H9 (cell line): ENCODE results near the gene FUCA1. TPM values are rescaled to one million over a fixed set of nuclear protein-coding genes. Genes with fewer than 3 reads are reported as not detected.

ENCODE experiments used
- DNase-seq: peaks from one replicate; pipeline ENCODE4 v3.0.0-alpha.2; 2017
- H2AFZ ChIP-seq: one replicate; pipeline ENCODE4 v1.6.1; 2013; ENCODE audit warnings: mild to moderate bottlenecking, low read length, control low read depth, moderate library complexity
- H2AK5ac ChIP-seq: 2 replicates; pipeline ENCODE4 v1.6.1; 2013; ENCODE audit warnings: low read length, control low read depth, mixed read lengths; ENCODE audit not compliant: insufficient read length
- H2BK120ac ChIP-seq: one replicate; pipeline ENCODE4 v1.6.1; 2013; ENCODE audit warnings: low read depth, mild to moderate bottlenecking, low read length, control low read depth, inconsistent platforms; ENCODE audit not compliant: poor library complexity, severe bottlenecking
- H2BK12ac ChIP-seq: 2 replicates; pipeline ENCODE4 v1.6.1; 2013; ENCODE audit warnings: low read length, control low read depth, mixed read lengths, low read depth; ENCODE audit not compliant: insufficient read length
- H2BK15ac ChIP-seq: 2 replicates; pipeline ENCODE4 v1.6.1; 2013; ENCODE audit warnings: low read depth, low read length, control low read depth
- H2BK20ac ChIP-seq: one replicate; pipeline ENCODE4 v1.6.1; 2013; ENCODE audit warnings: low read depth, mild to moderate bottlenecking, low read length, control low read depth, inconsistent platforms; ENCODE audit not compliant: poor library complexity, severe bottlenecking
- H2BK5ac ChIP-seq: 2 replicates; pipeline ENCODE4 v1.6.1; 2013; ENCODE audit warnings: low read length, control low read depth, mixed read lengths; ENCODE audit not compliant: insufficient read length
- H3K14ac ChIP-seq: 2 replicates; pipeline ENCODE4 v1.6.1; 2013; ENCODE audit warnings: low read length, control low read depth; ENCODE audit not compliant: insufficient read depth
- H3K18ac ChIP-seq: 2 replicates; pipeline ENCODE4 v1.6.1; 2013; ENCODE audit warnings: low read depth, mild to moderate bottlenecking, mixed read lengths, low read length, control low read depth; ENCODE audit not compliant: insufficient read length
- H3K23ac ChIP-seq: 2 replicates; pipeline ENCODE4 v1.6.1; 2013; ENCODE audit warnings: low read length, control low read depth, mixed read lengths, low read depth; ENCODE audit not compliant: insufficient read length
- H3K23me2 ChIP-seq: 2 replicates; pipeline ENCODE4 v1.6.1; 2013; ENCODE audit warnings: low read depth, mild to moderate bottlenecking, mixed read lengths, low read length, control low read depth; ENCODE audit not compliant: insufficient read length, poor library complexity, severe bottlenecking
- H3K27ac ChIP-seq: 2 replicates; pipeline ENCODE4 v1.5.1; 2013; ENCODE audit warnings: low read length, control low read depth, mixed read lengths, low read depth; ENCODE audit not compliant: insufficient read length
- H3K27me3 ChIP-seq: 2 replicates; pipeline ENCODE4 v1.6.1; 2013; ENCODE audit warnings: low read length, control low read depth, inconsistent platforms; ENCODE audit not compliant: insufficient read depth
- H3K4ac ChIP-seq: 2 replicates; pipeline ENCODE4 v1.6.1; 2013; ENCODE audit warnings: low read depth, mild to moderate bottlenecking, control low read depth, inconsistent platforms, low read length, moderate library complexity
- H3K4me1 ChIP-seq: 2 replicates; pipeline ENCODE4 v1.6.1; 2013; ENCODE audit warnings: low read length, control low read depth, inconsistent platforms; ENCODE audit not compliant: insufficient read depth
- H3K4me2 ChIP-seq: 2 replicates; pipeline ENCODE4 v1.6.1; 2013; ENCODE audit warnings: low read length, control low read depth, mixed read lengths; ENCODE audit not compliant: insufficient read length, insufficient read depth
- H3K56ac ChIP-seq: 2 replicates; pipeline ENCODE4 v1.6.1; 2013; ENCODE audit warnings: low read depth, mild to moderate bottlenecking, mixed read lengths, low read length, control low read depth; ENCODE audit not compliant: insufficient read length
- H3K79me1 ChIP-seq: 2 replicates; pipeline ENCODE4 v1.6.1; 2013; ENCODE audit warnings: low read depth, mild to moderate bottlenecking, moderate library complexity, low read length, control low read depth, inconsistent platforms; ENCODE audit not compliant: insufficient read depth, poor library complexity, severe bottlenecking
- H3K79me2 ChIP-seq: 2 replicates; pipeline ENCODE4 v1.6.1; 2013; ENCODE audit warnings: low read length, control low read depth, inconsistent platforms; ENCODE audit not compliant: insufficient read depth
- H3K9ac ChIP-seq: 2 replicates; pipeline ENCODE4 v1.6.1; 2013; ENCODE audit warnings: low read length, control low read depth, mixed read lengths; ENCODE audit not compliant: insufficient read length; ENCODE audit errors: extremely low read depth
- H3K9me3 ChIP-seq: one replicate; pipeline ENCODE4 v1.6.1; 2013; ENCODE audit warnings: low read depth, low read length, inconsistent platforms; ENCODE audit not compliant: control insufficient read depth
- H3T11ph ChIP-seq: one replicate; pipeline ENCODE4 v1.6.1; 2013; ENCODE audit warnings: mild to moderate bottlenecking, low read length, control low read depth, inconsistent platforms
- H4K20me1 ChIP-seq: one replicate; pipeline ENCODE4 v1.6.1; 2013; ENCODE audit not compliant: control insufficient read depth, insufficient read length, insufficient read depth
- H4K5ac ChIP-seq: 2 replicates; pipeline ENCODE4 v1.6.1; 2013; ENCODE audit warnings: low read depth, mild to moderate bottlenecking, mixed read lengths, low read length, control low read depth; ENCODE audit not compliant: insufficient read length
- H4K8ac ChIP-seq: replicated peaks from 2 replicates; pipeline ENCODE4 v1.6.1; 2013; ENCODE audit warnings: low read length, control low read depth, mixed read lengths, low read depth; ENCODE audit not compliant: insufficient read length
- H4K91ac ChIP-seq: 2 replicates; pipeline ENCODE4 v1.6.1; 2013; ENCODE audit warnings: low read depth, mild to moderate bottlenecking, moderate library complexity, mixed read lengths, low read length, control low read depth; ENCODE audit not compliant: insufficient read length
- H3K27ac Mint-ChIP-seq, 3 experiments: 2 replicates in 2 of 3; 3 replicates in 1 of 3; pipeline ENCODE4 v1.8.0; 2020 to 2021; ENCODE audit warnings: mixed read lengths in 3 of 3, mild to moderate bottlenecking in 1 of 3, moderate library complexity in 1 of 3
- H3K27me3 Mint-ChIP-seq: 2 replicates; pipeline ENCODE4 v1.8.0; 2021; ENCODE audit warnings: low read depth, mild to moderate bottlenecking, moderate library complexity, mixed read lengths
- H3K36me3 Mint-ChIP-seq, 3 experiments: 2 replicates in 2 of 3; 3 replicates in 1 of 3; pipeline ENCODE4 v1.8.0; 2020 to 2021; ENCODE audit warnings: low read depth in 3 of 3, mixed read lengths in 3 of 3; ENCODE audit not compliant: insufficient read depth in 1 of 3
- H3K4me1 Mint-ChIP-seq, 2 experiments: 2 replicates each; pipeline ENCODE4 v1.8.0; 2020; ENCODE audit warnings: mixed read lengths in 2 of 2
- H3K4me3 Mint-ChIP-seq, 2 experiments: 2 replicates in 1 of 2; 3 replicates in 1 of 2; pipeline ENCODE4 v1.8.0; 2020 to 2021; ENCODE audit warnings: mild to moderate bottlenecking in 2 of 2, mixed read lengths in 2 of 2, moderate library complexity in 1 of 2
- H3K9me3 Mint-ChIP-seq, 2 experiments: 2 replicates in 1 of 2; 3 replicates in 1 of 2; pipeline ENCODE4 v1.8.0; 2020; ENCODE audit warnings: mild to moderate bottlenecking in 2 of 2, mixed read lengths in 2 of 2, moderate library complexity in 1 of 2
- whole genome bisulfite sequencing: extraction: QIAGEN DNeasy Blood & Tissue Kit; methylation state at CpG from one replicate; pipeline ENCODE4 v1.1.7; 2013; ENCODE audit warnings: missing lambda C conversion rate, low lambda C conversion rate, mixed read lengths; ENCODE audit not compliant: insufficient read length; ENCODE audit errors: extremely low coverage; 5-methylcytosine and 5-hydroxymethylcytosine counted together
- total RNA-seq: library from RNA; stranded (reverse); gene quantifications from 2 replicates; pipeline ENCODE4 v1.2.1, GENCODE V29; 2021
- TF ChIP-seq, protein P1 (sequence below): fragments of 200-600 bp; sonication (generic); conservative IDR thresholded peaks from 3 replicates; pipeline ENCODE4 v1.8.0; 2021; ENCODE audit warnings: antibody characterized with exemption, mild to moderate bottlenecking

Gene FUCA1
- total RNA-seq, 1 experiment from 2014 or later, result 9.1 TPM

DNA sequence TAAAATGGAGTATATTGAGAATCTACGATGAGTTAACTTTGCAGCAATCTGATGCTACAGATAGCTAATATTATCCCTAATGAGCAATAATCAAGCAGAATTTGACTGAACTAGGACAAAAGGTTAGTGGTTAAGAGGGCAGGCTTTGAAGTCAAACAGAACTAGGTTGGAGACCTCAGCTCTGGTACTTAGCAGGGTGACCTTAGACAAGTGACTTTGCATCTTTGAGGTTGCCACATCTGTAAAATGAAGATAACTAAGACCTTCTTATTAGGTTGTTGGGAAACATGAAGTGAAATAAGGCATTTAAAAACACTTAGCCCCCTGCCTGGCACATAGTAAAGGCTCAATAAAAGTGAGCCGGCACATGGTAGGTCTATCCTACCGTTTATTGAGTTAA, 4.3 kb upstream of the FUCA1 start:
- Histone ChIP-seq H3K56ac (no peak overlapping the region), H3K23ac (no peak overlapping the region), H2AK5ac (no peak overlapping the region), H3K4ac (no peak overlapping the region), H4K20me1 (no peaks in the 10 kb centered on the region), H3K4me1 (no peaks in the 10 kb centered on the region), H3K27me3 (no peaks in the 10 kb centered on the region; the same call in 1 of the 2 replicates), H2BK120ac (no peak overlapping the region), H2BK5ac (no peak overlapping the region), H2BK20ac (no peak overlapping the region), H3K23me2 (peaks cover 6% of the 10 kb centered on the region), H3K14ac (no peak overlapping the region), H3T11ph (no peak overlapping the region), H4K5ac (no peak overlapping the region), H3K18ac (no peak overlapping the region), H3K4me2 (no peak overlapping the region), H4K91ac (no peak overlapping the region), H3K9ac (no peak overlapping the region), H3K79me2 (no peaks in the 10 kb centered on the region), H3K27ac (no peak overlapping the region), H2BK15ac (no peak overlapping the region), H2BK12ac (no peak overlapping the region), H3K9me3 (no peaks in the 10 kb centered on the region), H2AFZ (no peak overlapping the region), H3K79me1 (no peaks in the 10 kb centered on the region), H4K8ac (no peak overlapping the region)
- Mint-ChIP-seq H3K27me3 (peaks cover 42% of the 10 kb centered on the region), H3K36me3 (peaks cover 0 to 3% (median 0%) of the 10 kb centered on the region in 3 experiments; a peak in 2 of 7 replicates), H3K9me3 (peaks cover 8 to 11% of the 10 kb centered on the region in 2 experiments), H3K4me1 (peaks cover 0 to 9% of the 10 kb centered on the region in 2 experiments), H3K27ac (no peak overlapping the region), H3K4me3 (no peak overlapping the region)
- TF ChIP-seq, protein P1, sequence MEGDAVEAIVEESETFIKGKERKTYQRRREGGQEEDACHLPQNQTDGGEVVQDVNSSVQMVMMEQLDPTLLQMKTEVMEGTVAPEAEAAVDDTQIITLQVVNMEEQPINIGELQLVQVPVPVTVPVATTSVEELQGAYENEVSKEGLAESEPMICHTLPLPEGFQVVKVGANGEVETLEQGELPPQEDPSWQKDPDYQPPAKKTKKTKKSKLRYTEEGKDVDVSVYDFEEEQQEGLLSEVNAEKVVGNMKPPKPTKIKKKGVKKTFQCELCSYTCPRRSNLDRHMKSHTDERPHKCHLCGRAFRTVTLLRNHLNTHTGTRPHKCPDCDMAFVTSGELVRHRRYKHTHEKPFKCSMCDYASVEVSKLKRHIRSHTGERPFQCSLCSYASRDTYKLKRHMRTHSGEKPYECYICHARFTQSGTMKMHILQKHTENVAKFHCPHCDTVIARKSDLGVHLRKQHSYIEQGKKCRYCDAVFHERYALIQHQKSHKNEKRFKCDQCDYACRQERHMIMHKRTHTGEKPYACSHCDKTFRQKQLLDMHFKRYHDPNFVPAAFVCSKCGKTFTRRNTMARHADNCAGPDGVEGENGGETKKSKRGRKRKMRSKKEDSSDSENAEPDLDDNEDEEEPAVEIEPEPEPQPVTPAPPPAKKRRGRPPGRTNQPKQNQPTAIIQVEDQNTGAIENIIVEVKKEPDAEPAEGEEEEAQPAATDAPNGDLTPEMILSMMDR, result no peak
- DNase-seq, result no peak
- no CpG with 5 or more reads among the region's 3 CpGs for WGBS
